WI38 (cell line): ENCODE measurements around the gene PRSS2.
"Not testable (repeated sequence)": the region's sequence is repeated elsewhere in the genome, so short reads cannot be mapped to it uniquely, and the experiment has no call there.

Source experiments
- H3K4me3 ChIP-seq: 2 replicates; pipeline ENCODE4 v1.5.1; 2011; ENCODE audit warnings: low read depth, mild to moderate bottlenecking, control low read depth, low read length
- TF ChIP-seq, protein P1 (sequence below): IDR thresholded peaks from 2 replicates; pipeline ENCODE4 v1.5.1; 2012; ENCODE audit warnings: low read depth, mild to moderate bottlenecking, control low read depth, low read length

Gene PRSS2

DNA sequence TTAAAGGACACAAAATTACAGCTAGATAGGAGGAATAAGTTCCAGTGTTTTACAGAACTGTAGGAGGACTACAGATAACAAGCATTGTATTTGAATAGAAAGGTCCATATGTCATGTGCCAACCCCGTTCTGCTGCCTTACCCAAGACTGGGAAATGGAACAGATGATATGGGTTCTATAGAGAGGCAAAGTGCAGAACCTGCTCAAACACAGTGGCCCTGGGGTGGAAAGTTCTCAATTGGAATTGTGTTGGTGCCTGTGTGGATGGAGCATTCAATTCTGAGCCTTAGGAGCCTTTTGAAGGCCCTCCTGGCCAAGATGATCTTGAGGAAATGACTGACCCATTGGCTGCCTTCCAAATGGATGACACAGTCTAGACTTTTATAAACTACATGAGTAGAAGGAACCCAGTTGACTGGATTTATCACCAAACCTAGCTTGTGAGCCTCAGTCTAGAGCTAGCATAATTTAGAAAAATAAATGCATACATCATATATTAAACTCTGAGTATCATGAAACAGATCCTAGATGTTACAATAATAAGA lies 25.6 kb upstream of the PRSS2 start:
- TF ChIP-seq, protein P1, sequence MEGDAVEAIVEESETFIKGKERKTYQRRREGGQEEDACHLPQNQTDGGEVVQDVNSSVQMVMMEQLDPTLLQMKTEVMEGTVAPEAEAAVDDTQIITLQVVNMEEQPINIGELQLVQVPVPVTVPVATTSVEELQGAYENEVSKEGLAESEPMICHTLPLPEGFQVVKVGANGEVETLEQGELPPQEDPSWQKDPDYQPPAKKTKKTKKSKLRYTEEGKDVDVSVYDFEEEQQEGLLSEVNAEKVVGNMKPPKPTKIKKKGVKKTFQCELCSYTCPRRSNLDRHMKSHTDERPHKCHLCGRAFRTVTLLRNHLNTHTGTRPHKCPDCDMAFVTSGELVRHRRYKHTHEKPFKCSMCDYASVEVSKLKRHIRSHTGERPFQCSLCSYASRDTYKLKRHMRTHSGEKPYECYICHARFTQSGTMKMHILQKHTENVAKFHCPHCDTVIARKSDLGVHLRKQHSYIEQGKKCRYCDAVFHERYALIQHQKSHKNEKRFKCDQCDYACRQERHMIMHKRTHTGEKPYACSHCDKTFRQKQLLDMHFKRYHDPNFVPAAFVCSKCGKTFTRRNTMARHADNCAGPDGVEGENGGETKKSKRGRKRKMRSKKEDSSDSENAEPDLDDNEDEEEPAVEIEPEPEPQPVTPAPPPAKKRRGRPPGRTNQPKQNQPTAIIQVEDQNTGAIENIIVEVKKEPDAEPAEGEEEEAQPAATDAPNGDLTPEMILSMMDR, result no peak
- H3K4me3 ChIP-seq, result no peak overlapping the region

DNA sequence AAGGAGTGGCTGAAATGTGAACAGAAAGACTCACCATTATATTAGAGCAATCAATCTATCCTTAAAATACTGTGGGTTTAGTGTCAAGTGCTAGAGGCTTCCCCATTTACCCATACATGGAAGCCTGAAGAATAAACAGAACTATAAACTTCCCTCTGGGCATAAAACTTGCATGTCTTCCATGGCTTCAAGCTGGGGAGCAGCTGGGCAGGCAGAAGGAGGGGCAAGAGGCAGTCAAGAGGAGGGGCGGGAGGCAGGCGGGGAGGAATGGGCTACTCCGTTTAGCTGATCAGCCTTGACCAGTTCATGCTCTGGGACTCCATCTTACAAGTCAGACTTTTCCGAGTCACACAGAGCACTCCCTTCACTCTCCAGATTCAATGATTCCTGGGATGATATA lies 25.0 kb upstream of the PRSS2 start:
- H3K4me3 ChIP-seq, result no peak overlapping the region
- TF ChIP-seq, protein P1, result no peak

DNA sequence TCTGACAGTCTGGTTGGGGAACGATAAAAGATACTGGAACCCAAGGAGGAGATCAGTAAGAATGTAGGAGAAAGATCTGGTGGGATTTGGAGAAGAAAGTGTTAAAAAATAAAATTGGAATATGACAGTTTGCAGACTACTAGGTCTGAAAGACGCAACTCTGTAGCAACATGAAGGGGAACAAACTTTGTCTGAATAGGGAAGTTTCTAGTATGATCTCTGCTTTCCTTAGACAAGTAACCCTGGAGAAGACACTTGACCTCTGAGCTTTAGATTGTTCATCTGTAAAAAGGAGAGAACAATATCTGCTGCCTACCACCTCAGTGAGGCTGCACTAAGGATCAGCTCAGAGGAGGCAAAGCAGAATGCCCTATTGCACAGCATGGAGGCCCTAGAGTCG lies 24.5 kb upstream of the PRSS2 start:
- no peak overlapping the region for H3K4me3 ChIP-seq
- TF ChIP-seq, protein P1, result no peak

DNA sequence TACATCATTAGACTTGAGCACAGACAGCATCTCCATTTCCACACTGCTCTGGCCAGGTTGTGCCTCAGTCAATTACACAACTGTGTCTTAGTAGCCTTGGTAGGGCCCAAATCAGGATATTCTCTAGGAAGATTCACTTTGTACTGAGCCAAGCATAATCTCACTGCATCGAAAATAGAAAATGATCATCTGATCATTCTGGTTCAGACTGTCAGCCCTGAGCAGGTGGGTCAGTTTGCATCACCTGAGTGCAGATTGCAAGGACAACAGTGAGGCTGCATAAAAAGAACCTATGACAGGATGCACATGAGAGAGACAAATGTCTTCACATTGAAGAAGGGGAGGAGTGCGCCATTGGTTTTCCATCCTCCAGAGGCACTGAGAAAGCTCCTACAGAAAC lies 22.4 kb upstream of the PRSS2 start:
- not testable (repeated sequence) for H3K4me3 ChIP-seq

DNA sequence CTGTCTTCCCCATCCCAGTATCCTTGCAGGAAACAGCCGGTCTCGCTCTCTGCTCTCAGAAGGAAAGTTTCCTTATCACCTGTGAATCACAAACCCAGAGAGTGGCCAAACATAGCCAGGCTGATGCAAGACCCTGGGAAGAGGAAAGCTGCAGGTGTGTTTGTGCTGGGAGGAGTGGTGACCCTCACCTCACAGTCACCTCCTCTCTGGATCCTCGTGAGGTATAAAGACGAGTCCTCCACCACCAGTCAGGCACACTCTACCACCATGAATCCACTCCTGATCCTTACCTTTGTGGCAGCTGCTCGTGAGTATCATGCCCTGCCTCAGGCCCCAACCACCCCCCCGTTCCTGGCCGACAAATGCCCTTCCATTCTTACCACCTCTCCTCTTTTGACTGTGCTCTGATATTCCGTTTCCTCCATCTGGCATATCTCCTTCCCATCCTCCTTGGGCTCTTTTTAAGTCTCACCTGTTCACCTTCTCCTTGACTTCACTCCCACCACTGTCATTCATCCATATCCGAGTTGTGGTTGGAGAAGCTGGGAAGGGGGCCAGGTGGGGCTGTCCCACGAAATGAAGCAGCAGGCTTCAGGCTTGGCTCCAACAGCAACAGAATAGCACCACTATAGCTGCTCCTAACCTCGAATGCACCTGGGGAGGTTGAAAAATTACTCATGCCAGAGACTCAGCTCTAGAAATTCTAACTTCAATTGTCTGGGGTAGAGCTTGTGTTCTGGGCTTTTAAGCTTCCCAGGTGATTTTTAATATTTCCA lies 21.4 kb upstream of the PRSS2 start, which contains the start of gene PRSS1:
TSS of gene PRSS1 (plus strand) at position 255 of the 776 bp plus-strand sequence. CDS start at position 268, 13 bp downstream.
- no peak within 1 kb of the TSS for H3K4me3 ChIP-seq
- TF ChIP-seq, protein P1, result no peak

DNA sequence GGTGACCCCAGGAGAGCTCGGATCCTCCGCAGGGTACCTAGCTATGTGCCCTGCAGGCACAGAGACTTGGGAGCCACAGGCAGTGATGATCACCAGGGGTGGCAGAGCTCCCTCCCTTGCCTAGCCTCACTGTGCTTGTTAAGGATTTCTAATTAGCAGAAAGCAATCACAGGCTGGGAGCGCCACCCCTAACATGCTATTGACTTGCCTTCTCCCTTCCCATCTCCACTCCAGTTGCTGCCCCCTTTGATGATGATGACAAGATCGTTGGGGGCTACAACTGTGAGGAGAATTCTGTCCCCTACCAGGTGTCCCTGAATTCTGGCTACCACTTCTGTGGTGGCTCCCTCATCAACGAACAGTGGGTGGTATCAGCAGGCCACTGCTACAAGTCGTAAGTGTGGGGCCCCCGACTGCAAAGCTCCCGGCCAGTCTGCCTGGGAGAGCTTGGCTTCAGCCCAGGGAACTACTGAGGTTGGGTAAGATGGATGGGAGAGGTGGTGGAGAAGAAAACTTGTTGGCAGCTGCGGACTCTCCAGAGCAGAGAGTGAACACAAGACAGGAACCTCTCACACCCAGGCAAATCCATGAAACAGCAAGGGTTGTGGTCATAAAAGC lies 20.3 kb upstream of the PRSS2 start:
- TF ChIP-seq, protein P1, result no peak
- H3K4me3 ChIP-seq, result no peak overlapping the region

DNA sequence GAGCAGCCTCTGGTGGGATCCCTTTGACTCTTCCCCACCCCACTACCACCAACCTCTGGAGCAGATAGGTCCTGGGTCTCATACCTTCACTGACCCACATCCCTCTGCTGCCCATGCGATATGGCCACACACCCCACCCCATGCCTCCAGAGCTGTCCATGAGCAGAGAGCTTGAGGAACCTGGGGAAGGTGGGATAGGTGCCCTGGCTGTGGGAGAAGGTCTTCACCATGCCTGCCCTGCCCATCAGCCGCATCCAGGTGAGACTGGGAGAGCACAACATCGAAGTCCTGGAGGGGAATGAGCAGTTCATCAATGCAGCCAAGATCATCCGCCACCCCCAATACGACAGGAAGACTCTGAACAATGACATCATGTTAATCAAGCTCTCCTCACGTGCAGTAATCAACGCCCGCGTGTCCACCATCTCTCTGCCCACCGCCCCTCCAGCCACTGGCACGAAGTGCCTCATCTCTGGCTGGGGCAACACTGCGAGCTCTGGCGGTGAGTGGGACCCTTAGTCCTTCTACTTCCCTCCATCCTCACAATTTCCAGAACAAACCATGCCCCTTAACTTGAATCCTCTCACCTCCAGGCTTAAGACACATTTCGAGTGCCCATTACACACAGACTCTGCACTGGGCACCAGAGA lies 19.1 kb upstream of the PRSS2 start:
- not testable (repeated sequence) for H3K4me3 ChIP-seq
